ENCODE data around the gene NDUFV3.
"Not testable (repeated sequence)": the region's sequence is repeated elsewhere in the genome, so short reads cannot be mapped to it uniquely, and the experiment has no call there.

The NDUFV3 gene

GRCh38 chr21:42863504-42863870 lies 29.6 kb upstream of the NDUFV3 start:
- no peak for TF ChIP-seq CTCF (conservative IDR thresholded peaks at IDR 0.05)
- TF ChIP-seq ZFX (IDR thresholded peaks at IDR 0.05) = no peak
- H3K27ac ChIP-seq = no peak overlapping the region

GRCh38 chr21:42864286-42864685 lies 28.8 kb upstream of the NDUFV3 start:
- H3K27ac ChIP-seq = no peak overlapping the region
- TF ChIP-seq ZFX (IDR thresholded peaks at IDR 0.05) = no peak
- TF ChIP-seq CTCF (conservative IDR thresholded peaks at IDR 0.05) = no peak

GRCh38 chr21:42864815-42865775 lies 28.0 kb upstream of the NDUFV3 start:
- H3K27ac ChIP-seq = no peak overlapping the region
- TF ChIP-seq ZFX (IDR thresholded peaks at IDR 0.05) (no peak), CTCF (conservative IDR thresholded peaks at IDR 0.05) (no peak)

GRCh38 chr21:42865776-42866160 lies 27.3 kb upstream of the NDUFV3 start:
- no peak for TF ChIP-seq ZFX (IDR thresholded peaks at IDR 0.05)
- TF ChIP-seq CTCF (conservative IDR thresholded peaks at IDR 0.05) = no peak
- H3K27ac ChIP-seq = no peak overlapping the region

GRCh38 chr21:42868196-42868595 lies 24.9 kb upstream of the NDUFV3 start:
- TF ChIP-seq CTCF (conservative IDR thresholded peaks at IDR 0.05) = no peak
- TF ChIP-seq ZFX (IDR thresholded peaks at IDR 0.05) = no peak
- H3K27ac ChIP-seq = no peak overlapping the region

GRCh38 chr21:42873096-42873495 lies 20.0 kb upstream of the NDUFV3 start:
- H3K27ac ChIP-seq = no peak overlapping the region
- TF ChIP-seq CTCF (conservative IDR thresholded peaks at IDR 0.05) = no peak
- no peak for TF ChIP-seq ZFX (IDR thresholded peaks at IDR 0.05)

- not testable (repeated sequence) for H3K27ac ChIP-seq
Observed at GRCh38 chr21:42875811-42876210, 17.3 kb upstream of the NDUFV3 start.

- H3K27ac ChIP-seq = peak overlapping the region; percentile 86
- TF ChIP-seq CTCF (conservative IDR thresholded peaks at IDR 0.05) = no peak
- peak; percentile 21; the same call in 1 of the 2 replicates for TF ChIP-seq ZFX (IDR thresholded peaks at IDR 0.05)
Observed at GRCh38 chr21:42878678-42878992, 14.5 kb upstream of the NDUFV3 start.

All from C4-2B (cell line).